Right renal pelvis (tissue), 4 donors: ENCODE data around the gene AMBN. TPM values are rescaled to one million over a fixed set of nuclear protein-coding genes. Genes with fewer than 3 reads are reported as not detected.
"Not testable (repeated sequence)": the region's sequence is repeated elsewhere in the genome, so short reads cannot be mapped to it uniquely, and the experiment has no call there.

ENCODE experiments used
- DNase-seq, 4 donors: peaks; one replicate each; pipeline ENCODE4 v3.0.0-alpha.2; 2013; ENCODE audit warnings: low read depth in 4 of 4, low spot score in 3 of 4, missing footprints in 1 of 4
- polyA plus RNA-seq, 4 donors: library from polyadenylated mRNA; unstranded; fragments of 120-200 nt; gene quantifications; one replicate each; pipeline ENCODE4 v1.2.1, GENCODE V29; 2013; ENCODE audit not compliant: insufficient read length in 4 of 4

AMBN gene
- polyA plus RNA-seq, 4 donors: 1.2 to 1.6 (median 1.5) TPM

DNA sequence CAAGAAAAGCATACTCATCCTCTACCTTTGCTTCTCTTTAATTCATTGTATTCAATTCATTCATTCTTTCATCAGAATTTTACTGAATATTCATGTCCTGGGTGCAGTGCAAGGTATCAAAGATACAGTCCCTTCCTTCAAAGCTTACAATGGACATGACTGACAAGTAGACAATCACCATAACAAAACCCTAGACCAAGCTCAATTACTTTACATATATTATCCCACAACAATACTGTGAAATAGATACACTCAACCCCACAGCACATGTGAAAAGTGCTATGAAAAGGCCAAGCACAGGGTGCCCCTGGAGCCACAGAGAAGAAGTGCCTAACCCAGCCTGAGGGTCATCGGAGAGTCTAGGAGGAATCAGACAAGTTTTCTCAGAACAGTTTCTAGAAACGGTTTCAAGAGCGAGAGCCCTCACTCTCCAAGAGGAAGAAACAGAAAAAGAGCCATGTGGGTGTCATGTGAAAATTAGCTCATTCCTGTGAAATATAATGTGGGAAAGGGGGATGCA lies 15.3 kb downstream of the AMBN start:
- no peak for DNase-seq

DNA sequence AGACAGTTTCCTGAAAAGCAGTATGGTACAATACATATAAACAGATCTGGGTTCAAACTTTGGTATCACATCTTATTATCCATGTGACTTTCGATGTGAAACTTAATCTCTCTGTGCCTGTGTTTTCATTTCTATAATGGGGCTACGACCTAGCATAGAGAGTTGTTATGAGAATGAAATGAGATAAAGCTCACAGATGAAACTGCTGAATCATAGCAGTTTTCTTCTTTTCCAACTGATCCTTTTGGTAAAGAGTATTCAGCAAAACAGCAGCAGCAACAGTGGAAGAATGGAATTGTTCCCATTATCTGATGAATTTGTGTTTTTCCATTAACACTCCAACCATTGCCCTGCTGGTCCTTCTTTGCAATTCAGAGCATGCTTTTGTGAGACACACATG lies 16.3 kb downstream of the AMBN start:
- DNase-seq: no peak

DNA sequence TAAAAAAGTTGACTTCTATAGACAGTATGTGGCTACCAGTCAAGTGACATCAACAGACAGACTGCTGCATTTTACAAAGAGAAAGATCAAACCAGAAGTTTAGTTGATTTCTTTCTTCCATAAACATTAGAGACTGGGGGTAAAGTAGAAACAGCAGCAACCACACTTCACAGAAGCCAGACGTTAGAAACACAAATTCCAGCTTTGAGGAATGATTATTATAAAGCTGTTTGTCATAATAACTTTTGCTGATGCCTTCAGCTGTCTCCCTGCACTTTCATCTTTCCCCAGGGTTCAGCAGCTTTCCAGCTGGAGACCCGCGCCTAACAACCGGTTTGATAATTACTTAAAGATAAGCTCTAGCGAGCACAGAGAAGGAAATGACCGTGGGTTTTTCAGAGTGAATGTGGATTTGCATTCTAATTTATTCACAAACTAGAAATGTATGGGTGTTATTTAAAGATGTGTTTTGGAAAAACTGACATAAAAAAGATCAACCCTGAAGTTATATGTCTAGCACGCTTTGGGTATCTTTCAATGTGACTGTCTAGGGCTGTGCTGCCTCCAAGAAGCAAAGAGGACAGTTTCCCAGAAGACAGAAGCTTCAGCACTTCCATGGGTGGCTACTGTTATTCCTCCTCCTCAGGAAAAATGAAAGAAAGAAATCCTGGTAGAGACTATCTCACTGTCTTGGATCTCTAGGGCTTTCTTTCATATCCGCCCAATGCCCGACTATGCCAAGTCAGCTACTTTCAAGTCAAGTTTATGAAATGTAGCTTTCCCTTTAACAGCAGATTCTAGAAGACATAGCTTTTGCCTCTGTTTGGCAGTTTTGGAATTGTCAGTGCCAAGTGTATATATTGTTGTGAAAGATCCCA lies 21.5 kb downstream of the AMBN start:
- no peak for DNase-seq

DNA sequence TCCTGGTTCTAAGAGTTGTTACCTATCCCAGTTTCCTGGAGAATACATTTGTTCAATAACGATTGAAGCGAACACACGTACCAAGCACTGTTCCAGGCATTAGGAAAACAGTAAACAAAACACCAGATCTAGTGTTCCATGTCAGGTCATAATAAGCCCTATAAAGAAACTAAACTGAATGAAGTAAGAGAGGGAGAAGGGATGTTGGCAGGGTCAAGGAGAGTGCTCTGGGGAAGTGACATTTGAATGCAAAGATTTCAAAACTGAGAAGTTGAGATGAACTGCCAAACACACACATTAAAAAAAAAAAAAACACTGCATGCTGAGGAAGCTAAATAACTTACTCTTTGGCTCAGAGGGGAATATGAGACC lies 22.1 kb downstream of the AMBN start:
- DNase-seq: no peak

DNA sequence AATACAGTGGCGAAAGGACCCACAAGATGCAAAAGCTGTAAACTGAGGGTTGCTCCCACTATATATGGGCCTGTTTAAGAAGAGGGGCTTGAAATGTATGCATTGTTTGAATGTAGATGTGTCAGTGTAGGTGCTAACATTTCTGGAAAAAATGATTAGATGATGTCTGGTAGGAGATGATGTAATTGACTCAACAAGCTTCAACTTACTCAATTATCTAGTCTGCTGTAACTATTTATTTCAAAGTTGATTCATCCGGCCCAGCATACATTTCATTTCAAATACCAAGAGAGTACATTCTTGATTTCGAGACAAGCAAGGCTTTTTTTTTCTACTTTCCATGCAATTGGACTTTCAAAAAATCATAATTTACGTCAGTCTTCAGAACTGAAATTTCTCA lies 27.2 kb downstream of the AMBN start:
- no peak for DNase-seq

DNA sequence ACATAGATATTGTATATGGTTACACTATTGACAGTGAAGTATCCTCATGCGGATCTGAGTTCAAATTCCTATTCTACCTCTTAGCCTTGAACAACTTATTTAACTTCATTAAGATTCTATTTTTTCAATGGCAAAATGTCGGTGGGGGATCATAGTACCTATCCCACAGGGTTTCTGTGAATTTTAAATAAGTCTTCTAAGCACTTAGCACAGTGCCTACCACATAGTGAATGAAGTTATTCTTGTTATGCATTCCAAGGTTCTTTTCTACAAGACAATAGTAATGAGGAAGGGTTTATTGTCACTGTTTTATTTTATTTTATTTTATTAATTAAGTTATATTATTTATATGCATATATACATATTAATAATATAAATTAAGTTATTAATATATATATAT lies 27.7 kb downstream of the AMBN start:
- DNase-seq: no peak

DNA sequence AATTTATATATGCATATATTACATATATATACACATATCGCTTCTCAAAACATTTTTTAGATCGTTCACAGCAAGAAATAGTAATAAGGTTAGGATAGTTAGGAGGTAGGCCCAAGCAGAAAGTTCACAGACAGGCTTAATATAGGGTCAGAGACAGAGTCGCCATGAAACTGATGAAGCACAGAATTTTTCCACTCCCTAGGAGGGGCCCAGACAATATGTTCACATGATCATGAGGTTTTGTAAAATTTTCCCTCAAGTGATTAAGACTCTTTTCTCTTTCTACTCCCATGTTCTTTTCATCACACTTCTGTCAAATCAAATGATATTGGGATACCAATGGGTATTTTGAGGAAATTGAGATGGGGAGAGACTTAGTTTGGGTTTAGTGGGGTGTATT lies 31.3 kb downstream of the AMBN start:
- DNase-seq: no peak

DNA sequence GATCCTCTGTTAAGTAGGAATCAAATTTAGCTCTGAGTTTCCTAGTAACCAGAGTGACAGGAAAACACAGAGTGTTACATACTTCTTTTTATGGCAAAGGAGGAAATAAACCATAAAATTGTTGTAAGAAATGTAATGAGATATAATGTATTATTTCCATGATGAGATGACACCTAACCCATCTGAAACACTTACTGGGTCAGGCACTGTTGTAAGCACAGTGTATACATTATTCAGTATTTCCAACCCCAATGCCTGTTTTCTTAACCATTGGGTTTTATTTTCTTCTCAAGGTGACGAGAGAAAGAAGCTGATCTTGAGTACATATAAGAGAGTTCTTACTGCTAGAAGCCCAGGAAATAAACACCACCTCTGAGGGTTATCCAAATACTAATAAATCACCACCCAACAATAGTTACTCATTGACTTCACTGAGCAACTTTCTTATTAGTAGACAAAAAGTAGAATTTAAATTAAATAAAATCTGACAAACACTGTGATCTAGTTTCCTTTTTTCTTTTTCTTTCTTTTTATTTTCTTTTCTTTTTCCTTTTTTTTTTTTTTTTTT lies 32.3 kb downstream of the AMBN start:
- no peak for DNase-seq

DNA sequence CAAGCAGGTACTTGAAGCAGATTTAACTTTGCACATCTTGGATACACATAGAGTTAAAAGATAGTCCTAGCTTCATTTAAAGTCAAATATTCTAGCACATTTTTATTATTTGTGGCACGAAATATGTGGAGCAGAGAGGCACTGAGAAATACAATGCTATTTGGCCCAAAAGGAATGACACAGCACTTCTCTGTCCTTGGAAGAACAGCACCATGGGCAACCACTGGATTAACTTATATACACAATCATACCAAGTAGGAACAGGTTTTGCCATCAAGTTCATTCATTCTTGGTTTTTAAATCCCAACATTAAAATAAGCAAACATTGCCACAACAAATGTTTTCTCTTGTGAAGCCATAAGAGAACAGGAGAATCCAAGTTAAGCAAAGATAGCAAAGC lies 35.6 kb downstream of the AMBN start:
- no peak for DNase-seq

DNA sequence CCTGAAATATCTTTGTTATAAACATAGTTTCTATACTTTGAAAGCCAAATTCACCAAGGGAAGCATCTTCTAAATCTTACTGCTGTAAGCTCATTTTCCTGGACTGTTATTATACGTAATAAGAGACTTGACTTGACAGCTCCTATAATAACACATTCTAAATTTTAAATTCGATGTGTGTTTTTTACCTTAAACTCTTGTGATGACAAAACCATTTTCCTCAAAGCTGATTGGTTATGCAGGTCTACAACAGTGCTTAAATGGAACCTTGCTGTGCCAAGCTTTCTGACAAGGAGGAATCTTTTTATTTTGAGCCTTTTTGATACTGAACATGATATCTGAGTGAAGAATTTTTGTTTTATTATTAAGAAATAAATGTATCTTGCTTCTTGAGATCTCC lies 36.4 kb downstream of the AMBN start, which contains the start of gene ENAM:
Gene ENAM (plus strand): TSS at position 301 of the 400 bp plus-strand sequence. CDS start 757 bp downstream, outside the sequence.
- no peak for DNase-seq

DNA sequence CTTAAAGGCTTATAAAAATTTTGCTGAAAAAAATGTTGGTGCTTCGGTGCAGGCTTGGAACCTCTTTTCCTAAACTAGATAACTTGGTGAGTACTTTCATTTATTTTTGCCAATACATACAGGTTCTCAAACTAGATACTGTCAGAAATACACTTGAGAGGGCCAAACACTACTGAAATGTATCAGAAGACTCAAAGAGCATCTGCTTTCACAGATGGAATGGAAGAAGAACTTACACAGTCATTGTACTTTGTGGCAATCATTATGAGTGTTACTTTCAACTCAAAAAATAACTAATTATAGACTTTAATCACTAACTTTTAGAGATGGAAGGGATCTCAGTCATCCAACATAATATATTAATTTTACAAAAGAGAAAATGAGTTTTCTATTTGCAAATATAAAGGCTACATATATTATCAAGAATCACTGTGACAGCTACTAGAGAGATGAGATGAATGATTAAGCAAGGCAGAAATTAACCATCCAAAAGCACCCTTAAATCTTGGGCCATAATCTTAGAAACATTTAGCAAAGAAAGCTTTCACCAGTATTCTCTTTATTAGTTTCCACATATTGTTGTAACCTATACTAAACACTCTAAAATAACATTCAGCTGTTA lies 37.5 kb downstream of the AMBN start:
- no peak for DNase-seq

DNA sequence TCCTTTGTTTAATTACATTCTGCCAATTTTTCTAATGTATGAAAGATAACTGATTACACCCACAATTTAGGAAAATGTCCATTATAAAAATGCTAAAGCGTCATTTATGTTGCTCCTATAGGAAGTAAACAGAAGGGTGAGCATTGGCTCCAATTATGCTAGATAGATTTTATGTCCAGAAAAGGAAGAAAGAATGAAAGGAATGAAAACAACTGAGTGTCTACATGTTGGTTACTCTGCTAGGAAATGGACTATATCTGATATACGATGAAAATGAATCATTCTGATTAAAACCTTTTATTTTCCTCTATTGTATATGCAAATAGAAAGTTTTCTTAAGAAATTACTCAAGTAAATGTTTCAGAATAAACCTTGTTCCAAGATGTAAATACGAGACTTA lies 38.1 kb downstream of the AMBN start:
- no peak for DNase-seq

DNA sequence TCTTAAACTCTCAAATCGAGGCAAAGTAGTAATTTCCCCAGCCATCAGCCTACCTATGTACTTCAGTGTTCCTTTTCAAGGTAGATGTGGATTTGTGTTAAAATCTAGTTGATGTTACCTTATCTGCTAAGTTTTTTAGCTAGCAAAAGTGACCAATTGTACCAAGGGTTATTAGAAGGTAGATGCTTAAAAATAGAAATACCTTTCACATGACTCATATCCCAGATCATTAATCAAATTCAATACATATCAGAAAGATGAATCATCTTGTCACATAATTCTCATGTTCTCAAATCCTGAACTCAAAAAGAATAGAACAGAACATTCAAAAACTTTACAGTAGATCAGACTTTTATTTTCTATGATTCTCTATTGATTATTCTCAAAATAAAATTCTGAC lies 40.0 kb downstream of the AMBN start:
- no peak for DNase-seq

DNA sequence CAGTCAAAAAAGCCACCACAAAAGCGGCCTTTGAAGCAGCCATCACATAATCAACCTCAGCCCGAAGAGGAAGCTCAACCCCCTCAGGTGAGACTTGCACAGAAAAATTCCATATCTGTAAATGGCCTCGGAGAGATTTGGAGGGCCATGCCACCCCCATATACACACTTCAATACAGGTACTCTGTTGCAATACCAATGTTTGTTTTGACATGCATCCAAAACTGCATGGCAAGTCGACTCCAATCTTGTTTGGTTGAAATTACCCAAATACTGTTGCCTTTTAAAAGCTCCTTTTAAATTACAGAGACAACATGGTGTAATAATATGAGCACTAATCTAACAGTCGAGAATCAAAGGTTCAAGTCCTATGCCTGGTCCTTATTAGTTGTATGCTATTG lies 42.4 kb downstream of the AMBN start:
- DNase-seq: no peak

DNA sequence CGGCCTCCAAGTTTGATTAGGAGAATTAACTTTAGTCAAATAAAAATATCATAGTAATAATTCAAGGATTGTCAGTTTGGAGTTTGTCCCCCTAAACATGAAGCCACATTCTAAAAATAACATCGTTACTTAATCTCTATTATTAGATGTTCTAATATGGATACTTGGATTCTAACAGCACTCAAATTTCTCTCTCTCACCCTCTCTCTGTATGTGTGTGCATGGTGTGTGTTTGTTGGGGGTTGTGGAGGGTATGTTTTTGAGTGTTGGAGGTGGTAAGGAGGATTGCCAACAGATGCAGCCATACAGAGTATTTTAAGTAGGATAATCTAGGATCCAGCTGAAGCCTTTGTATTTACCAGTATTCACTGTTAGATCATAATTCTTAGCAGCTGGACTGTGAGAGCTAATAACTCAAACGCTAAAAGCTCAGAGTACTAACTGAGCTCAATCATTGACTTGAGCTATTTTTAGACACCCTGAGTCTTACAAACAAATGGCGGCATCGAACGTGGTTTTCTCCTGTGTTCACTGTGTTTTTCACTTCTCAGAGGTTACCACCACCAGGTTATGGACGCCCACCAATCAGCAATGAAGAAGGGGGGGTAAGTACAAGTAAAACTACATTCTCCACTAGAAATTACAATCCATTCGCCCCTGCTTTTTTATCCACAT lies 45.3 kb downstream of the AMBN start:
- DNase-seq: peak in 1 of 4 donors; percentile 63

DNA sequence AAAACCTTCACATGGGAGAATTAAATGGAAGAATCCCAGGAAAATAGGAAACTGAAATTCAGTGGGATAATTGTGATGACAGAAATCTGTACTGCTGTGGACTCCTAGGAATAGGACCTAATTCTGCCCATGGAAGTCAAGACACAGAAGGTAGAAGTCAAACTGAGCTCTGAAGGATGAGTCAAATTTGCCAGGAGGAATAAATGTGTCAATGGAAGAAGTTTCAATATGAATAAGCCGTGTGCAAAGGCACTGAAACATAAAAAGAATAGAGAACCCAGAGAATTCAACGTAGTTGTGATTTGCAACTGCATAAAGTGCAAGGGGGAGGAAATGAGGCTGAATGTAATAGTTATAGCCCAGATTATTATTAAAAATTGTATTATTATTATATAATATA lies 48.1 kb downstream of the AMBN start:
- DNase-seq: no peak

DNA sequence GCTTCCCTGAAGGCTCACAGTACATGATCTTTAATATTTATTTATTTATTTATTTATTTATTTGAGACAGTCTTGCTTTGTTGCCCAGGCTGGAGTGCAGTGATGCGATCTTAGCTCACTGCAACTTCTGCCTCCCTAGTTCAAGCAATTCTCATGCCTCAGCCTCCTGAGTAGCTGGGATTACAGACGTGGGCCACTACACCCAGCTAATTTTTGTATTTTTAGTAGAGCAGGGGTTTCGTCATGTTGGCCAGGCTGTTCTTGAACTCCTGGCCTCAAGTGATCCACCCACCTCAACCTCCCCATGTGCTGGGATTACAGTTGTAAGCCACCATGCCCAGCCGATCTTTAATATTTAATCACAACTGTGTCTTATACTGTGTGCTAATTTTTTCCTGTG lies 58.7 kb downstream of the AMBN start:
- DNase-seq: not testable (repeated sequence)

DNA sequence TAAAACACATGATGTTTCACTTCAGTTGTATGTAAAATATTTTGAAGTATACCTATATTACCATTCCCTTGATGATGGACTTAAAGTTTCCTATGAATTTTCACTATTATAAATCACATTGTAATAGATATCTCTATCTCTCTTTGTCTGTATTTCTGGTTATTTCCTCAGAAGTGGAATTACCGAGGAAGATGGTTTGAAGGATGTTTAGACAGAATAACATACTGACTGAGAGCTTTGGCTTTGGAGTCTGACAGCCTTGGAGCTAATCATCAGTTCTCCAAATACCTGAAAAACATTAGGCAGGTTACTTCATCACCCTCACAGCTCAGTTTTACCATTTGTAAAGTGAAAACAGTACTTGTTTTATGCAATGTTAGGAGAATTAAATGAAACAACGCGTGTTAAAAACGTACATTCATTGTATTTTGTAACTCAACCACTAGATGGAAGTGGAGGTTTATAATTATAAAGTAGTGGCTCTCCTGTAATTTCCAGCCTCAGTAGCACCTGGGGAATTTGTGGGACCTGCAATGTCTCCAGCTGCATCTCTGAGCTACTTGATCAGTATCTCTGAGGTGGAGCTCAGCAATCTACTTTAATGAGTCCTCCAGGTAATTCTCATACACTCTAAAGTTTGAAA lies 59.9 kb downstream of the AMBN start:
- DNase-seq: peak in 1 of 4 donors; percentile 20

DNA sequence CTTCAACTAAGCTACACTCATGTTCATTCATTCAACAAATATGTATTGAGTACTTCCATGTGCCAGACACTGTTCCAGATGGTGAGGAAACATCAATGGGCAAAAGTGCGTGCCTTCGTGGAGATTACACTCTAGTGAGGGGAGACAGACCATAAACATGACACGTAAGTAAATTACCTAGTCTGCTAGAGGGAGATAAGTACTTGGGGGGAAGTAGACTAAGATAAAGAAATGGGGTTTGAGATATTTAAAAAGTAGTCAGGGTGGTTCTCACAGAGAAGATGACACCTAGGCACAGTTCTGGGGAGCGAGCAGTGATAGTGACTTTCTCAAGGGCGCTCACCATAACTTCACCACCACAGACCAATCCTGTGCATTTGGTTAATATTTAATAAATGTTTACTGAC lies 62.6 kb downstream of the AMBN start:
- no peak for DNase-seq
